WI38 (cell line): ENCODE results near the gene KBTBD2.

Experiments
- H3K4me3 ChIP-seq: 2 replicates; pipeline ENCODE4 v1.5.1; 2011; ENCODE audit warnings: low read depth, mild to moderate bottlenecking, control low read depth, low read length
- CTCF ChIP-seq: IDR thresholded peaks from 2 replicates; pipeline ENCODE4 v1.5.1; 2012; ENCODE audit warnings: low read depth, mild to moderate bottlenecking, control low read depth, low read length

The KBTBD2 gene

GRCh38 chr7:32891043-32891799 lies at the start of gene KBTBD2:
Gene KBTBD2, minus strand, starts transcription at chr7:32891760. Its CDS starts 12,156 bp downstream, at chr7:32879604.
- TF ChIP-seq CTCF: no peak

GRCh38 chr7:32941181-32941580 lies 49.6 kb upstream of the KBTBD2 start:
- peak overlapping the region; percentile 82 for H3K4me3 ChIP-seq
- no peak for TF ChIP-seq CTCF

More at GRCh38 chr7:32891043-32891799, at the start of gene KBTBD2:
- peak within 1 kb of the TSS; percentile 88 for H3K4me3 ChIP-seq

GRCh38 chr7:32937344-32938174 lies 46.0 kb upstream of the KBTBD2 start:
- no peak for TF ChIP-seq CTCF
- no peak overlapping the region for H3K4me3 ChIP-seq

- TF ChIP-seq CTCF: no peak
- H3K4me3 ChIP-seq: no peak overlapping the region
These were observed 45.1 kb upstream of the KBTBD2 start for GRCh38 chr7:32936689-32937088.

GRCh38 chr7:32935558-32935957 lies 44.0 kb upstream of the KBTBD2 start:
- no peak for TF ChIP-seq CTCF
- H3K4me3 ChIP-seq: no peak overlapping the region

GRCh38 chr7:32930378-32930777 lies 38.8 kb upstream of the KBTBD2 start:
- TF ChIP-seq CTCF: no peak

GRCh38 chr7:32929430-32930143 lies 38.0 kb upstream of the KBTBD2 start:
- no peak overlapping the region for H3K4me3 ChIP-seq
- TF ChIP-seq CTCF: no peak

More at GRCh38 chr7:32930378-32930777, 38.8 kb upstream of the KBTBD2 start:
- H3K4me3 ChIP-seq: no peak overlapping the region
